Osteoblast (primary cell): ENCODE data around the gene IQCE. TPM values are rescaled to one million over a fixed set of nuclear protein-coding genes. Genes with fewer than 3 reads are reported as not detected.
A peak's percentile ranks its signal among the peaks of the same experiment; 100 is the strongest.

Source experiments
- DNase-seq: peaks from one replicate; pipeline ENCODE4 v3.0.0; 2011; ENCODE audit warnings: low spot score, mixed read lengths; ENCODE audit not compliant: insufficient read length; ENCODE audit errors: missing footprints
- H2AFZ ChIP-seq: 2 replicates; pipeline ENCODE4 v1.6.0; 2011; ENCODE audit warnings: mild to moderate bottlenecking, low read length
- H3K27ac ChIP-seq: 2 replicates; pipeline ENCODE4 v1.5.1; 2011; ENCODE audit warnings: mild to moderate bottlenecking, low read depth, low read length, moderate library complexity
- H3K27me3 ChIP-seq: 2 replicates; pipeline ENCODE4 v1.6.0; 2012; ENCODE audit warnings: mild to moderate bottlenecking, control low read depth, inconsistent platforms, low read length, moderate library complexity; ENCODE audit not compliant: insufficient read depth
- H3K36me3 ChIP-seq: 2 replicates; pipeline ENCODE4 v1.5.1; 2011; ENCODE audit warnings: mild to moderate bottlenecking, low read length, control low read depth, moderate library complexity; ENCODE audit not compliant: insufficient read depth
- H3K4me1 ChIP-seq: 2 replicates; pipeline ENCODE4 v1.5.1; 2011; ENCODE audit warnings: mild to moderate bottlenecking, low read length, control low read depth, moderate library complexity; ENCODE audit not compliant: insufficient read depth
- H3K4me2 ChIP-seq: 2 replicates; pipeline ENCODE4 v1.6.0; 2011; ENCODE audit warnings: mild to moderate bottlenecking, low read length; ENCODE audit not compliant: insufficient read depth
- H3K4me3 ChIP-seq: fragments of 200-600 bp; sonication (generic); 3 replicates; pipeline ENCODE4 v1.5.1; 2012; ENCODE audit warnings: mild to moderate bottlenecking, low read length, inconsistent platforms; ENCODE audit not compliant: insufficient read depth
- H3K79me2 ChIP-seq: 2 replicates; pipeline ENCODE4 v1.6.0; 2012; ENCODE audit warnings: mild to moderate bottlenecking, low read length, control low read depth, inconsistent platforms; ENCODE audit not compliant: insufficient read depth
- H3K9me3 ChIP-seq: 2 replicates; pipeline ENCODE4 v1.5.1; 2011; ENCODE audit warnings: low read depth, low read length, control low read depth
- H4K20me1 ChIP-seq: 2 replicates; pipeline ENCODE4 v1.6.0; 2012; ENCODE audit warnings: mild to moderate bottlenecking, low read length, control low read depth; ENCODE audit not compliant: insufficient read depth
- CTCF ChIP-seq: IDR thresholded peaks from 2 replicates; pipeline ENCODE4 v1.5.1; 2011; ENCODE audit warnings: mild to moderate bottlenecking, low read depth, low read length, moderate library complexity; ENCODE audit errors: extremely low read depth
- total RNA-seq: library from RNA; depleted of rRNA; stranded (reverse); fragments of >200 nt; gene quantifications from 2 replicates; pipeline ENCODE4 v1.2.3, GENCODE V29; 2012

The IQCE gene
- total RNA-seq, 1 donor: 18.8 TPM

- Histone ChIP-seq H3K4me2 (peak overlapping the region; percentile 89), H3K27ac (peak overlapping the region; percentile 88), H3K9me3 (no peaks in the 10 kb centered on the region), H2AFZ (no peak overlapping the region), H3K36me3 (no peaks in the 10 kb centered on the region), H3K27me3 (no peaks in the 10 kb centered on the region), H3K4me3 (peak overlapping the region; percentile 51), H3K79me2 (peaks cover 19% of the 10 kb centered on the region), H4K20me1 (peaks cover 13% of the 10 kb centered on the region), H3K4me1 (peaks cover 43% of the 10 kb centered on the region)
- peak; percentile 100 for DNase-seq
- peak; percentile 8 for TF ChIP-seq CTCF
Observed at GRCh38 chr7:2517026-2517425, 41.8 kb upstream of the IQCE start.

GRCh38 chr7:2517678-2518507, 40.9 kb upstream of the IQCE start:
- TF ChIP-seq CTCF: no peak
- peaks cover 26% of the 10 kb centered on the region for H3K79me2 ChIP-seq
- DNase-seq: no peak
- peak overlapping the region; percentile 88 for H3K27ac ChIP-seq
- peak overlapping the region; percentile 51 for H3K4me3 ChIP-seq
- H3K36me3 ChIP-seq: no peaks in the 10 kb centered on the region
- H3K4me2 ChIP-seq: peak overlapping the region; percentile 89
- no peak overlapping the region for H2AFZ ChIP-seq
- no peaks in the 10 kb centered on the region for H3K9me3 ChIP-seq
- no peaks in the 10 kb centered on the region for H3K27me3 ChIP-seq
- H4K20me1 ChIP-seq: peaks cover 15% of the 10 kb centered on the region
- peaks cover 52% of the 10 kb centered on the region for H3K4me1 ChIP-seq

- Histone ChIP-seq H3K4me1 (peaks cover 60% of the 10 kb centered on the region), H3K79me2 (peaks cover 32% of the 10 kb centered on the region), H3K4me2 (peak overlapping the region; percentile 89), H3K36me3 (no peaks in the 10 kb centered on the region), H3K9me3 (no peaks in the 10 kb centered on the region), H3K27ac (no peak overlapping the region), H2AFZ (peak overlapping the region; percentile 41), H4K20me1 (peaks cover 22% of the 10 kb centered on the region), H3K4me3 (peak overlapping the region; percentile 62), H3K27me3 (no peaks in the 10 kb centered on the region)
- TF ChIP-seq CTCF: no peak
- DNase-seq: no peak
Observed at GRCh38 chr7:2518737-2519118, 40.1 kb upstream of the IQCE start.

- Histone ChIP-seq H3K27ac (peak within 1 kb of the TSS; percentile 61), H3K4me3 (peak within 1 kb of the TSS; percentile 88), H3K9me3 (no peaks in the 10 kb centered on the region), H3K4me2 (peak within 1 kb of the TSS; percentile 96), H2AFZ (peak within 1 kb of the TSS; percentile 41), H3K79me2 (peaks cover 35% of the 10 kb centered on the region), H4K20me1 (peaks cover 25% of the 10 kb centered on the region), H3K27me3 (no peaks in the 10 kb centered on the region), H3K36me3 (no peaks in the 10 kb centered on the region), H3K4me1 (peaks cover 65% of the 10 kb centered on the region)
- no peak for TF ChIP-seq CTCF
- peak; percentile 100 for DNase-seq
Observed at GRCh38 chr7:2519119-2519930, 39.5 kb upstream of the IQCE start, which contains the start of gene LFNG. LFNG (plus strand) TSS chr7:2519774; CDS start chr7:2519862, 88 bp downstream.
